Tibial nerve (tissue), 4 donors: ENCODE measurements around the gene MGAT2. TPM values are rescaled to one million over a fixed set of nuclear protein-coding genes. Genes with fewer than 3 reads are reported as not detected.
"Not testable (repeated sequence)": the region's sequence is repeated elsewhere in the genome, so short reads cannot be mapped to it uniquely, and the experiment has no call there.

Source experiments
- DNase-seq, 2 donors: peaks; one replicate each; pipeline ENCODE4 v3.0.0-alpha.2; 2019; ENCODE audit warnings: low spot score in 2 of 2
- H3K27ac ChIP-seq, 4 donors: fragments of 200-600 bp; sonication (generic) in 3 of 4; one replicate each; pipeline ENCODE4 v1.5.1; 2017 to 2019; ENCODE audit warnings: mild to moderate bottlenecking in 1 of 4
- H3K27me3 ChIP-seq, 2 donors: fragments of 200-600 bp; sonication (generic) in 1 of 2; one replicate each; pipeline versions ENCODE4 v1.5.1 to v1.6.0; 2017 to 2019
- H3K36me3 ChIP-seq, 3 donors: fragments of 200-600 bp; sonication (generic); one replicate each; pipeline ENCODE4 v1.5.1; 2018 to 2019
- H3K4me1 ChIP-seq, 4 donors: fragments of 200-600 bp; sonication (generic) in 3 of 4; one replicate each; pipeline ENCODE4 v1.5.1; 2017 to 2019
- H3K4me3 ChIP-seq, 4 donors: fragments of 200-600 bp; sonication (generic) in 3 of 4; one replicate each; pipeline ENCODE4 v1.5.1; 2017 to 2019; ENCODE audit warnings: mild to moderate bottlenecking in 1 of 4, moderate library complexity in 1 of 4
- H3K9me3 ChIP-seq, 4 donors: fragments of 200-600 bp; sonication (generic) in 3 of 4; one replicate each; pipeline ENCODE4 v1.5.1; 2017 to 2019
- EP300 ChIP-seq, 2 donors: sonication (generic); formaldehyde crosslinking; IDR thresholded peaks; one replicate each; pipeline ENCODE4 v1.6.1; 2017; ENCODE audit warnings: antibody characterized with exemption in 2 of 2, mild to moderate bottlenecking in 1 of 2
- POLR2A ChIP-seq, 2 donors: fragments of 450-650 bp; IDR thresholded peaks; one replicate each; pipeline ENCODE4 v1.6.1; 2017; ENCODE audit warnings: antibody characterized with exemption in 2 of 2, mild to moderate bottlenecking in 2 of 2, moderate library complexity in 2 of 2
- WGBS, 2 donors: methylation state at CpG; one replicate each; pipeline ENCODE4 v1.1.5; 2018; 5-methylcytosine and 5-hydroxymethylcytosine counted together
- small RNA-seq: library from RNA; depleted of rRNA; stranded (forward); fragments of <200 nt; gene quantifications from one replicate; pipeline ENCODE3, GENCODE V24; 2016
- total RNA-seq, 4 donors: library from RNA; depleted of rRNA; stranded (reverse); fragments of >200 nt; gene quantifications; one replicate each; pipeline ENCODE4 v1.1.0, GENCODE V29; 2016
- TF ChIP-seq, protein P1 (sequence below), 5 experiments: fragments of 200-600 bp in 3 of 5; fragments of 450-650 bp in 2 of 5; sonication (generic) in 3 of 5; IDR thresholded peaks; one replicate each; pipeline ENCODE4 v1.5.1; 2016 to 2019; ENCODE audit warnings: antibody characterized with exemption in 5 of 5, mild to moderate bottlenecking in 3 of 5, moderate library complexity in 2 of 5

MGAT2 gene
- total RNA-seq, 4 donors from 2014 or later = 21.0 to 24.3 (median 23.8) TPM

DNA sequence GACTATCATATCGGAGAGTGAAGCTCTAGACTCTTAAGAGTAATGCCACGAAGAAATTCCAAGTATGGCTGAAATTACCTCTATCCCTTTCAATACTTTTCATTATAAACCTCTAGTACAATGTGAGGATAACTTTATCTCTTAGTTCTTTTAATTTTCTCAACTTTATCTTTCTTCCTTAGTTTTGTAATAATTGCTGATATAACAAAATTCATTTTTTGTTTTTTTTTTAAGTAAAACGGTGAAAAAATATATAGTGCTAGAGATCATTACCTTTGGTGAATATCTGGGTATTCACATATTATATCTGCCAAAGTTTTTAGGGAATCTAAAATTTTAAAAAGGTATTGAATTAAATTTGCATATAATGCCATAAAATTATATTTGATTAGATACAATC is 33.9 kb downstream of the MGAT2 start:
- Histone ChIP-seq H3K9me3 (no peaks in the 10 kb centered on the region), H3K4me3 (no peak overlapping the region), H3K27me3 (no peaks in the 10 kb centered on the region), H3K27ac (no peak overlapping the region), H3K4me1 (no peaks in the 10 kb centered on the region), H3K36me3 (no peaks in the 10 kb centered on the region)
- no peak for DNase-seq
- TF ChIP-seq, protein P1, sequence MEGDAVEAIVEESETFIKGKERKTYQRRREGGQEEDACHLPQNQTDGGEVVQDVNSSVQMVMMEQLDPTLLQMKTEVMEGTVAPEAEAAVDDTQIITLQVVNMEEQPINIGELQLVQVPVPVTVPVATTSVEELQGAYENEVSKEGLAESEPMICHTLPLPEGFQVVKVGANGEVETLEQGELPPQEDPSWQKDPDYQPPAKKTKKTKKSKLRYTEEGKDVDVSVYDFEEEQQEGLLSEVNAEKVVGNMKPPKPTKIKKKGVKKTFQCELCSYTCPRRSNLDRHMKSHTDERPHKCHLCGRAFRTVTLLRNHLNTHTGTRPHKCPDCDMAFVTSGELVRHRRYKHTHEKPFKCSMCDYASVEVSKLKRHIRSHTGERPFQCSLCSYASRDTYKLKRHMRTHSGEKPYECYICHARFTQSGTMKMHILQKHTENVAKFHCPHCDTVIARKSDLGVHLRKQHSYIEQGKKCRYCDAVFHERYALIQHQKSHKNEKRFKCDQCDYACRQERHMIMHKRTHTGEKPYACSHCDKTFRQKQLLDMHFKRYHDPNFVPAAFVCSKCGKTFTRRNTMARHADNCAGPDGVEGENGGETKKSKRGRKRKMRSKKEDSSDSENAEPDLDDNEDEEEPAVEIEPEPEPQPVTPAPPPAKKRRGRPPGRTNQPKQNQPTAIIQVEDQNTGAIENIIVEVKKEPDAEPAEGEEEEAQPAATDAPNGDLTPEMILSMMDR (IDR thresholded peaks at IDR 0.05) = no peak
- TF ChIP-seq EP300 (IDR thresholded peaks at IDR 0.05) (no peak), POLR2A (IDR thresholded peaks at IDR 0.05) (no peak)
- 95% methylated on average over 3 of the region's 3 CpGs for WGBS, 2 donors

DNA sequence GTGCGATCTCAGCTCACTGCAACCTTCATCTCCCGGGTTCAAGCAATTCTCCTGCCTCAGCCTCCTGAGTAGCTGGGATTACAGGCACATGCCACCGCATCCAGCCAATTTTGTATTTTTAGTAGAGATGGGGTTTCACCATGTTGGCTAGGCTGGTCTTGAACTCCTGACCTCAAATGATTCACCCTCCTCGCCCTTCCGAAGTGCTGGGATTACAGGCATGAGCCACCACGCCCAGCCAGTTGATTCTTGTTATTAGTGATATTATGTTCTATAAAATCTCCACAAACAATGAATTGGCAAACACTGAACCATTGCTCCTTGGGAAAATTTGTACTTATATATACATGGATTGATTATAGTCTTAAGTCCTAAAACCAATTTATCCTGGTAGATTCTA is 36.9 kb downstream of the MGAT2 start:
- 91% methylated on average over 6 of the region's 6 CpGs for WGBS, 2 donors
- not testable (repeated sequence) for H3K4me1 ChIP-seq, H3K9me3 ChIP-seq, H3K4me3 ChIP-seq, H3K27me3 ChIP-seq, H3K27ac ChIP-seq, H3K36me3 ChIP-seq, DNase-seq

DNA sequence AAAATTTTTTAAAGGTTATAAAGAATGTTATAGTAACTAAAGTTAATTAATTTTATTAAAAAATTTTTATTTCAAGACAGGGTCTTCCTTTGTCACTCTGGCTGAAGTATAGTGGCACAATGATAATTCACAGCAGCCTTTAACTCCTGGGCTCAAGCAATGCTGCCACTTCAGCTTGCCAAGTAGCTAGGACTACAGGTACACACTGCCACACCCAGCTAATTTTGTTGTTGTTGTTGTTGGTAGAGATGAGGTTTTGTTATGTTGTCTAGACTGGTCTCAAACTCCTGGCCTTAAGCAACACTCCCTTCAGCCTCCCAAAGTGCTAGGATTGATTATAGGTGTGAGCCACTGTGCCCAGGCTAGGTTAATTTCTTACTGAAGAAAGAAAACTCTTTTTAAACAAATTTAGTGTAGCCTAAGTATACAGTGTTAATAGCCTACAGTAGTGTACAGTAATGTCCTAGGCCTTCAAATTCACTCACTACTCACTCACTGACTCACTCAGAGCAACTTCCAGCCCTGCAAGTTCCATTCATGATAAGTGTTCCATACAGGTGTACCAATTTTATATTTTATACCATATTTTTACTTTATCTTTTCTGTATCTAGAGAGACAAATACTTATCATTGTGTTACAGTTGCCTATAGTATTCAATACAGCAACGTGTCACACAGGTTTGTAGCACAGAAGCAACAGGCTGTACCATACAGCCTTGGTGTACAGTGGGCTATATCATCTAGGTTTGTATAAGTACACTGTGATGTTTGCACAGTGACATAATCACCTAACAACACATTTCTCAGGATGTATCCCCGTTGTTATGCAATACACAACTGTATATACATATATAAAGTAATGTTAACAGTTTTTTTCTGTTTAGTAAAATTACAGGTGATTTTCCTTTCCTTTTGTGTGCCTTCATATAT is 39.2 kb downstream of the MGAT2 start:
- no peaks in the 10 kb centered on the region for H3K27me3 ChIP-seq
- H3K27ac ChIP-seq = no peak overlapping the region
- DNase-seq = no peak
- TF ChIP-seq, protein P1 (IDR thresholded peaks at IDR 0.05) = no peak
- TF ChIP-seq EP300 (IDR thresholded peaks at IDR 0.05) (no peak), POLR2A (IDR thresholded peaks at IDR 0.05) (no peak)
- no peaks in the 10 kb centered on the region for H3K4me1 ChIP-seq
- 89 to 90% methylated on average over 2 of the region's 2 CpGs for WGBS, 2 donors
- H3K36me3 ChIP-seq = no peaks in the 10 kb centered on the region
- H3K4me3 ChIP-seq = no peak overlapping the region
- no peaks in the 10 kb centered on the region for H3K9me3 ChIP-seq

DNA sequence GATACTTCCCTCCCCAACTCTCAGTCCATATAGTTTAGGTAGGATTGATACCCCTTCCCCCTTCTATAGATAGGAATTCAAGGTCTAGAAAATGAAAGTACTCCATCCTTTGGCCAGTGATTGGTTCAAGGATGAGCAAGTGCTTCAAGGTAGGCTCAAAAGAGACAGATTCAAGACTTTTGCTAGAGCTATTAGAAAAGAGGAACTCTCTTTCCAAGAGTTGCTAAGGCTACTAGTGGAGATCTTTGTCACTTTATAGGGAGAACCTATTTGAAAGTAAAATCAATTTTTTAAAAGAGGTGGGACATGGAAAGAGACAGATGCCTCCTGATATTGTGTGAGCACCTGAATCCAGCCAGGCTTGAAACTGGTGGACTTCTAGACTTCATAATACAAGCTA is 49.9 kb downstream of the MGAT2 start:
- TF ChIP-seq, protein P1 (IDR thresholded peaks at IDR 0.05) = no peak
- TF ChIP-seq EP300 (IDR thresholded peaks at IDR 0.05) (no peak), POLR2A (IDR thresholded peaks at IDR 0.05) (no peak)
- Histone ChIP-seq H3K9me3 (no peaks in the 10 kb centered on the region), H3K27me3 (no peaks in the 10 kb centered on the region), H3K4me1 (no peaks in the 10 kb centered on the region), H3K36me3 (peaks cover 0 to 10% (median 0%) of the 10 kb centered on the region in 3 donors), H3K4me3 (no peak overlapping the region), H3K27ac (no peak overlapping the region)
- no peak for DNase-seq

Small RNAs within 50 kb of the gene (small RNA-seq; reads per million reads assigned to genes)
- gene AL139099.3 (not detected), gene AL139099.4 (not detected), gene RF00019 (not detected)

Other genes starting within 250 kb of the MGAT2 start
- gene RPS29, start 34.4 kb upstream of the MGAT2 start, total RNA-seq = 1,000 to 10,000 TPM; 3,106 to 5,465 (median 5,153) TPM
- gene LRR1, start 21.9 kb upstream of the MGAT2 start, total RNA-seq = 10 to 100 TPM in 2 of 4 donors, 1 to 10 TPM in 2; 4.6 to 15.3 (median 8.0) TPM
- 100 to 1,000 TPM; 132 to 206 (median 151) TPM for gene RPL36AL, start 173 bp upstream of the MGAT2 start, total RNA-seq
- 10 to 100 TPM in 2 of 4 donors, 1 to 10 TPM in 2; 7.8 to 17.2 (median 9.6) TPM for gene DNAAF2, start 14.4 kb downstream of the MGAT2 start, total RNA-seq
- 1 to 10 TPM; 1.1 to 9.6 (median 1.9) TPM for gene POLE2, start 67.4 kb downstream of the MGAT2 start, total RNA-seq
- 10 to 100 TPM in 3 of 4 donors, 1 to 10 TPM in 1; 6.6 to 20.3 (median 16.1) TPM for gene KLHDC1, start 72.3 kb downstream of the MGAT2 start, total RNA-seq
- 10 to 100 TPM; 38.4 to 74.3 (median 66.2) TPM for gene KLHDC2, start 147.4 kb downstream of the MGAT2 start, total RNA-seq
- 100 to 1,000 TPM; 100 to 215 (median 138) TPM for gene NEMF, start 232.0 kb downstream of the MGAT2 start, total RNA-seq